GM12801 (cell line): ENCODE measurements around the gene GNAL.

Source experiments
- CTCF ChIP-seq: IDR thresholded peaks from one replicate; pipeline ENCODE4 v1.5.1; 2011; ENCODE audit warnings: control low read depth; ENCODE audit not compliant: insufficient read length; ENCODE audit errors: extremely low read depth

Gene GNAL

GRCh38 chr18:11800566-11801334, 111.7 kb downstream of the GNAL start:
- no peak for TF ChIP-seq CTCF

- no peak for TF ChIP-seq CTCF
Observed at GRCh38 chr18:11801573-11801972, 112.5 kb downstream of the GNAL start.

GRCh38 chr18:11802158-11802557, 113.1 kb downstream of the GNAL start:
- no peak for TF ChIP-seq CTCF

GRCh38 chr18:11802586-11802985, 113.5 kb downstream of the GNAL start:
- TF ChIP-seq CTCF: no peak

- TF ChIP-seq CTCF: no peak
Observed at GRCh38 chr18:11807233-11807632, 118.2 kb downstream of the GNAL start.

- no peak for TF ChIP-seq CTCF
Observed at GRCh38 chr18:11808001-11808855, 119.2 kb downstream of the GNAL start.

- no peak for TF ChIP-seq CTCF
Observed at GRCh38 chr18:11809895-11810294, 120.8 kb downstream of the GNAL start.
